COLO668 (cell line): ENCODE results near the gene PEX14.

ENCODE experiments used
- DNase-seq: peaks from one replicate; lab custom pipeline; 2025; ENCODE audit not compliant: unreplicated experiment; lab: John Stamatoyannopoulos, UW

PEX14 gene

GRCh38 chr1:10659646-10660540, 185.1 kb downstream of the PEX14 start:
- no peak for DNase-seq

DNA sequence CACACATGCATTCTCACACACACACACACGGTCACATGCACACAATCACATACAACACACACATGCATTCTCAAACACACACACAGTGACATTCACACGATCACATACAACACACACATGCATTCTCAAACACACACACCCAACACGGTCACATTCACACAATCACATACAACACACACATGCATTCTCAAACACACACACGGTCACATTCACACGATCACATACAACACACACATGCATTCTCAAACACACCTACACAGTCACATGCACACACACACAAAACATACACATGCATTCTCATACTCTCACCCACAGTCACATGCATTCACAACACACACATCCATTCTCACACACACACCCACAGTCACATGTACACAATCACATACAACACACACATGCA, 186.7 kb downstream of the PEX14 start:
- no peak for DNase-seq

DNA sequence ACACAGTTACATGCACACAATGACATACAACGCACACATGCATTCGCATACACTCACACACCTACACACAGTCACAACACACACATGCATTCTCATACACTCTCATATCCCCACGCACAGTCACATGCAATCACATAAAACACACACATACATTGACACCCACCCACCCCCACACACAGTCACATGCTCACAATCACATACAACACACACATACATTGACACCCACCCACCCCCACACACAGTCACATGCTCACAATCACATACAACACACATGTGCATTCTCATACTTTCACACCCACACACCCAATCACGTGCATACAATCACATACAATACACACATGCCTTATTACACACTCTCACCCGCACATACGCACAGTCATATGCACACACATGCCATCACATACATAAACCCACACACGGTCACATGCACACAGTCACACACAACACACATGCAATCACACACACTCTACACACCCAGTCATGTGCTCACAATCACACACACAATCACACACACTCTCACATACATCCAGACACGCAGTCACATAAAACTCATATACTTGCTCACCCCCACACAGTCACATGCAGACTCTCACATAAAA, 187.4 kb downstream of the PEX14 start:
- no peak for DNase-seq

DNA sequence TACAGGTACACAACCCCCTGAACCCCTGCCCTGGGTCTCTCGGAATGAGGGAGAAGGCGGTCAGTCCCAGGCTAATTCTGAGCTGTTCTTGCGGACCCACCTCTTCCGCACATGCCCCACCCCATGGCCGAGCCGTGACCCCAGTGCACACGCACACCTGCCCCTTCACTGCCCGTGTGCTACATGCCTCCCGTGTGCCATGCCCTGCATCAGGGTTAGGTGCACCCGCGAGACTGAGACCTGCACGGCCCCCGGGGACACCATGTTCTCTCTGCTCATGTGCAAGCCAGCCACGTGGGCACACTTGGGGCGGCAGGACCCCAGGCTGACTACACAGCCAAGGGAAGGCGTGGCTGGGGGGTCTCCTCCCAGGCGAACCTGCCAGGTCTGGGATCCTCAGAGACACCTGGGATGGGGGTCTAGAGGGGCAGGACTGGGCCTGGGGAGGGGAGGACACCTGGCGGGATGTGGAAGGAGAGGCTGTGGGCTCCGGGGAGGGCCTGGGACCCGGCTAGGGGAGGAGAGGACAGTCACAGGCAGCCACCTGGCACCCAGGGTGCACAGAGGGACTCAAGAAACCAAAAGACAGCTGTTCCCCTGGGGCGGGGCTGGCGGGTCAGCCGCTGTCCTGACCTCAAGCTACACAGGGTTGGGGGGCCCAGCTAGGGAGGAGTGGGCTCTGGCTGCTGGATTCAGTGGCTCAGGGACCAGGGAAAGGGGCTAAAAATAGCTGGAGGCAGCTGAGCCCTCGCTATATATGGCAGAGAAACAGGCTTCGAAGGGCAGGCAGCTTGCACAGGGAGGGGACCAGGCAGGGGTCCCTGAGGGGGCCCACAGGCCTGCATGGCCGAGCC, 188.3 kb downstream of the PEX14 start:
- no peak for DNase-seq

DNA sequence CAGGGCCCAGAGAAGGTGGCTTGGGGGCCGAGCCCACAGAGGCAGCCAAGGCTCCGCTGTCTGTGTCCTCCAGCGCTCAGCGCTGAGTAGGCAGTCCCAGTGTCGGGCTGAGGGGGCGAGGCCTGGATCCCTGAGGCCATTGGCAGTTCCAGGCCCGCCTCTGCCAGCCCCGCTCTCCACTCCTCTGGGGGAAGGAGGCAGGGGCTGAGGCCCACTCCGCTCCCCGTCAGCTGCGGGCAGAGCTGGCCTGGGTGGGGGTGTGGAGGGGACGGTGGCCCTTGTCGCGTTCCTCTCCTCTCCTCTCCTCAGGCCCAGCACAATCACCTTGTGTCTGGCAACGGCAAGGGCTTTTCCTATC, 188.9 kb downstream of the PEX14 start:
- no peak for DNase-seq

DNA sequence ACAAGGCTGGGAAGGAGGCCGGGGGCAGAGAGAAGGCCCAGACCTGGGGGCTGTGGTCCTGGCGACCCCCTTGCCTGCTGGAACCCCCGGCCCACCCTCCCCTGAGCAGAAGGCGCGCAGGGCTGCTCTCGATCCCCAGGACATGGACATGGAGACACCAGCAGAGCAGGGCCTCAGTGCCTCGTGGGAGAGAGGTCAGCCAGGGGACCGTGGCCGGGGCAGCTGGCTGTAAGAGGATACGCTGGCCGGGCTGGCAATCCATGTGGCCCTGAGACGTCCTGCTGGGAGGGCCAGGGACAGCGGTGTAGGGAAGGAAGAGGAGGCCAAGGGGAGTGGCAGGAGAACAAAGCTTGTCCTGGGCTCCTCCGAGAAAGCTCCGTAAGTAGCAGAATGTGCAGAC, 189.5 kb downstream of the PEX14 start:
- DNase-seq = no peak

DNA sequence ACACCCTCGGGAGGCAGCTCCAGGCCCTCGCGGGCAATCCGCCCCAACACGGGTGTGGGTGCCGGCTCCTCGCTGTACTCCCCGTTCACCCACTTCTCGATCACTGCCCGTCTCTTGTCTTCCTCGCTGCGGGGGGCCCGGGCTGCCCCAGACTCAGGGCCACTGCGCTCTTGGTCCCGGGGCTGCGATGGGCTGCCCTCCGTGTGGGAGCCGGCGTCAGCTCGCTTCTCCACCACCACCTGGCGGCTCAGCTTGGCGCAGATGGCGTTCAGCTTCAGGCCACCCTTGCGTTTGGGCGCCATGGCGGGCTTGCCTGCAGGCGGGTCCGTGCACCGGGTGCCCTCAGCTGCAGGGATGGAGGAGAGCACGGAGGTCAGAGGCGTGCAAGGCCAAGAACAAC, 190.5 kb downstream of the PEX14 start:
- DNase-seq = no peak

DNA sequence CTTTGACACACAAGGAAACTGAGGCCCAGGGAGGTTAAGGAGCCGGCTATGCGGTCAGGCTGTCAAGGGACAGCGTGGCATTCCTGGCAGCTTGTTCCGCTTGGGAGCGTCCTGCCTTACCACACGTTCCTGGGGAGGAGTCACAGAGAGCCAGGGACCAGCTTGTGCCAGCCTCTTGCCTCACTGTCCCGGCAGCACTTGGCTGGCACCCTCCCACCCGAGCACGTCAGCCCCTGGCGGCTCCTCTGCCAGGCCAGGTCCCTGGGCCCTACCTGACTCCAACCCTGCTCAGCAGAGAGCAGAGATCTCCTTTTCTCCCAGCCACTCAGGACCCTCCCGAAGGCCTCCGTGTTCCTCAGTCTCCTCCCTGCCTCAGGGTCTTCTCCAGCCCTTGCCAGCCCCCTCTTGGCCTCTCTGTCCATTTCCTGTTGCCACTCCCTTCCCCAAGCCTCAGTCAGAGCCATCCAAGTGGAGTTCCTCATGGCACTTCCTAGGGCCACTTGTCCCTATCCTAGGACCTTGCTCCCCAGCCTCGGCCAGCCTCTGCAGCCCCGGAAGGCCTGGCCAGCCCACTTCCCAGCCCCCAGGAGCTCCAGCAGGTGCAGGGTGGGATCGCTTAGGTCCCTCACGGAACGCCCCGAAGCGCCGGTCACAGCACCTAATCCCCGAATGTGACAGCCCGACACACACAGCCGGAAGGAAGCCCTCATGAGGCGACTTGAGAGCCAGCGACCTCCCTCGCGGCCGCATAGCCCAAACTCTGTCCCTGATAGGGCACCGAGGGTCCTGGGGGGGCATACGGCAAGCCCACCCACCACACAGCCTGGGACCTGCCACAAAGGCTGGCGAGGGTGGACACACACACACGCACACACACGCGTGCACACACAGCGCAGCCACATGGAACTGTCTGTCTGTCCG, 191.4 kb downstream of the PEX14 start:
- DNase-seq = no peak

DNA sequence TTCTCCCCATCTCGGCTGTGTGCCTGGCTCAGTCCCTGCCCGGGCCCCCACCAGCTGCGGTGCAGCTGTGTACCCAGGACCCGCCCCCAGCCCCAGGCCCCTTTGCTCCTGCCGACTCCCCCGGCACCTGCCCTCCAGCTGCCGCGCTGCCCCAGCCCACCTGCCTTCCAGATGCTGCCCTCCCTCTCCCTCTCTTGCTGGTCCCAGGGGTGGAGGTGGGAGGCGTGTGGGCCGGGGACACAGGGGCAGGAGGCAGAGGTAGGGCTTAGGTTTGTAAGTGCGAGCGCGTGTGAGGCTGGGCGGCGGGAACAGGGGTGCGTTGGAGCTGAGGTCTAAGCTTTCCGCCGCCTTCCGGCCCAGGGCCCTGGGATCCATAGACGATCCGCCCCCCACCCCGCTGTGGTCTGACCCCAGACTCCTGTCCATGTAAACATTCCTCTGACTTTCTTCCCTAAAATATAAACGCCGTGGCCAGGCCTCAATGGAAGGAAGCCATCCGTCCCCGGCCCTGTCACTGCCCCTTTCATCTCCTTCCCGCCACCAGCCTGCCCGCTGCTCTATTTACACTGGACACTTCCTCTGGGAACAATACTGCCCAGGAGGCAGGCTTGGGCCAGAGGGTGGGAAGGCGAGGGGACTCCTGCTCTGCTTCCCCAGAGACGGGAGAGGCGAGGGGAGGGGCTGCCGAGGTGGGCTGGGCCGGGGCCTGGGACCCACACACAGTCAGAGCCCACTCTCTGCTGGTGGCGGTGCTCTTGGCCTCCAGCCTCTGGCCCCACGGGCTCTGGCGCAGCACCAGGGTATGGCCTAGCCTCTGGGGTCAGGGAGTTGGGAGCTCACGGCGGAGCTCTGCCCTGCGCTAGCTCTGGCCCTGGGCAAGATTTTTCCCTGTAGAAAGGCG, 193.4 kb downstream of the PEX14 start:
- peak; percentile 99 for DNase-seq

GRCh38 chr1:10669570-10669969, 194.8 kb downstream of the PEX14 start:
- DNase-seq = no peak

DNA sequence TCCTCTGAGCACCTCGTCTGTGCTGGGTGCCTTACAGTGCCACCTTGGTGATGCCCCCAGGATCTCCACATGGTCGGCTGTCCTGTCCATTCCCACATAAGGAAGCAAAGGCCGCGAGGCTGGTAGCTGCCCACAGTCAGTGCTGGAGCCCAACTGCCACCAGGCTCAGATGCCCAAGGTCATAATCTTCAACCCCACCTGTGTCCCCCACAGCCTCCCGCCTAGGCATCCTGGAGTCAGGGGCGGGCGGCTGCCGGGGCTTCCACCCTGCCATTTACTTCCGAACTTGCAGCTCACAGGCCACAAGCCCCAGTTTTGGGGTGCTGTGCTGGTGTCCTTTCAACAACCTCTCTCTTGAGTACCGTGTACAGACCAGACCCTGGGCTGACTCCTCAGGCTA, 195.4 kb downstream of the PEX14 start:
- no peak for DNase-seq

GRCh38 chr1:10671090-10671489, 196.3 kb downstream of the PEX14 start:
- DNase-seq = peak; percentile 80

GRCh38 chr1:10671622-10672342, 197.0 kb downstream of the PEX14 start:
- peak; percentile 95 for DNase-seq

DNA sequence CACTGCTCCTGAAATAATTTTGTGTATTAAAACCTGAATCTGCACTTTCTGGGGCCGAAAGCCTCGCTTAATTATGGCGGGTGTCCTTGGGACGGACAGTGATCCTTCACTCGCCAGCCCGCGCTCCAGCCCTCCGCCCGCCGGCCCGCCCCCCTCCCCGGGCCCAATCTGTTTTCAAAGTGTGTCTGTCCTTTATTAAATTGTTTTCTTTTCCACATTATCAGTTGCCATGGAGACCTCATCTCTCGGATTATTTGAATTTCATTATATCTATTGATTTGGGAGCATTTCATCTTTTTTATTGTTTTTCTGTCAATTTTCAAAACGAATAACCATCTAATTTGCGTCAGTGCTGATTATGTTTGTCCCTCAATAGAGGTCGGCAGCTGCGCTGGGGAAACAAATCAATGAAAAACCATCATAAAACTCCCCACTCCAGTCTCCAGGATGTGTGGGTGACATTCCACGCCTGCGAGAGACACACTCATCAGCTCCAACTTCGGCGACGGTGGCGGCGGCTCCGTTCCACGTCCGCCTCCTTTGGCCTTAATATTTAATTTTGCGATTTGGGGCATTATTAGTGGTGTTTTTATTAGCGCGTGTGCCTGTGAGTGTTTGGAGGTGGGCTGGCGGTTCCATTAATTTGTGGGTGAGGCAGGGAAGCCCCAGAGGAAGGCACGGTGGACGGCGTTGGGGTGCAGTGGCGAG, 197.7 kb downstream of the PEX14 start:
- DNase-seq = peak; percentile 57

- no peak for DNase-seq
Measured at GRCh38 chr1:10673109-10673711, 198.5 kb downstream of the PEX14 start.

DNA sequence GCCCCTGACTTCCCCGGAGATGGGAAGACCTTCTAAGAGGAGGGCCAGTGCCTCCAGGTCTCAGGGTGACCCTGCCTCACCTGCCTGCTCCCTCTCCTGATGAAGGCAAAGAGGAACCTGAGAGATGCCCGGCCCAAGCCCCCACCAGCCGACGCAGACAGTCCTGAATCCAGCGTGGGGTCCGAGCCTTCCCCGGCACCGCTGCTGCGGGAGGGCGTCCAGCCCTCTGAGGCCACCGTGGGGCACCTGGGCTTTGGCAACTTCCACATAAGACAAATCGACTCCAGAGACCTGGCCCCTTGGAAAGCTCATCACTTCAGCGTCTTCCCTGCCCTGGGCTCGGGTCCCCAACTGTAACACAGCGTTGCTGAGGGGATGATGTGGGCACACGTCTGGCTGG, 199.5 kb downstream of the PEX14 start:
- DNase-seq = no peak

- DNase-seq = peak; percentile 88
Measured at GRCh38 chr1:10674700-10675609, 200.2 kb downstream of the PEX14 start.
